ENCODE data around the gene MAP4.

Gene MAP4

DNA sequence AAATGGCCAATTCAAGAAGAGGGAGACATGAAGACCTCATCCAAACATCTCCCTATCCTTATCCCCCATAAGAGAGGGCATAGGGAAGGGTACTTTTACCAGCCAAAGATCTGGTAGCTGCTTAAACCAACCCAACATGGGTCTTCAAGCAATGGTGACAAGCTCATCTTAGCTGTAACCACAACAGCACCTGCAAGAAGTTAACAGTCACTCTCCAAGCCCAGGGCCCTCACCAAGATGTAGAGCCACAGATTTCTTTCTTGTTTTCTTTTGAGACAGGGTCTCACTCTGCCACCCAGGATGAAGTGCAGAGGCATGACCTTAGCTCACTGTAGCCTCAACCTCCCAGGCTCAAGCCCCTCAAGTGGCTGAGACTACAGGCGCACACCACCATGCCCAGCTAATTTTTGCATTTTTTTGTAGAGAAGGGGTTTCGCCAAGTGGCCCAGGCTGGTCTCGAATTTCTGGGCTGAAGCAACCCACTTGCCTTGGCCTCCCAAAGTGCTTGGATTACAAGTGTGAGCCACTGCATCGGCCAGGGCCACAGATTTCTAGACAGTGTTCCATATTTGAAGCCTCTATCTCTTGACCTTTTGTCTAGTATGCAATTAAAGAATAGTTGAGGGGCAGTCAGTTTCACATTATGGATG lies 156.1 kb downstream of the MAP4 start:
- no peak for DNase-seq

- no peak for DNase-seq
These were observed 159.1 kb downstream of the MAP4 start for GRCh38 chr3:47857151-47857550.

- no peak for DNase-seq
These were observed 159.5 kb downstream of the MAP4 start for GRCh38 chr3:47856669-47857068.

DNA sequence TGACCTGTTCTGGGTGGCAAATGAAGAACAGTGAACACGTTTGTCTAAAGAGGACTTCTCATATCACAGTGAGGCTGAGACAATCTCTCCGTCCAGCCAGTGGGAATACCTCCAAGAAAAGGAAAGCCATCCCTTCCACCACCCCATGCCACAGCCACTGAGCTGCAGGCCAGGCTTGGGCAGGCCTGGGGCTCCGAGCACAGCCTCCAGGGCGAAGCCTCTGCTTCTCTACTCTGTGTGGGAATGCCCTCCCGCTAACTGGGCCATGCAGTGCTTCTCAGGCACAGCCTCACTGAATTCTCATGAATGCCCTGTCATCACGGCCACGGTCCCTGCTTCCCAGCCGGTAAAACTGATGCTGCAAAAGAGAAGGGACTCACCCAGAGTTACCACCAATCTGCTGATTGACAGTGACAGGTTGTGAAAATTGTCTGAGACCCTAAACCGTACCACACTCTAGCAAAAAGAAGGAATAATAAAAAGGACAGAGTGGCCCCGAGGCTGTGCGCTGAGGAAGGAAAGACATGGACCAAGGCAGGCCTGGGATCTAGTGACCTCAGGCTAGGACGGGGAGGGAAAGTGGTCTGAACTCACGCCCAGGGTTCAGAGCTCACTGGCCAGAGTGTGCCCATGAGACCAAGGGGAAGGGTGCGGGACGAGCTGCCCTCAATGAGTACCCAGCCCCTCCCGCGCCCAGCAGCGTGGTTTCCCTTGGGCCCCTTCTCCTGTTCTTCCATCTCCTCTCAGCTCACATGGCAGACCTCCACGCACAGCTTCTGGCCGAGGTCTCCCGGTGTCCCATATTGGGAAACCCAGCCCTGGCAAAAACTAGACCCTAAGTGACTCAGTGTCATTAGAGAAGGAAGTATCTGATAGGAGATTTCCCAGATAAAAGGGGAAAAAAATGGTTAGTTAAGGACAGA lies 160.5 kb downstream of the MAP4 start:
- no peak for DNase-seq

GRCh38 chr3:47854720-47855455 lies 161.3 kb downstream of the MAP4 start:
- DNase-seq, result no peak

DNA sequence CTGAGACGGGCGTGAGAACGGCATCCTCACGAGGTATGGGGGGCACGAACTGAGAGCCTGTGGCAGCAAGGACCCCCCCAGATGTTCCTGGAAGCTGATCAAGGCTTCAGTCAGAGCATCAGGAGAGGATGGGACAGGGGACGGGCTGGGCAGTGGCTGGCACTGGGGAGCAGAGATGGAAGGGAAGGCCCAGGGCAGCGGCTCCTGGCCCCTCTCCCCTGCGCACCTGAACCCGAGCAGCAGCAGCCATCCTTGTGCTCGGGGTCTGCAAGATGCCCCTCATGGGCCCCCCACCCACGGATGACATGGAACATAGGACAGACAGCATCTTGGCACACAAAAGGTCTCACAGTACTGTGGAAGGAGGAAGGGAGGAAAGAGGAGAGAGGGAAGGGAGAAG lies 161.9 kb downstream of the MAP4 start:
- no peak for DNase-seq

GRCh38 chr3:47852604-47853602 lies 163.3 kb downstream of the MAP4 start:
- no peak for DNase-seq

DNA sequence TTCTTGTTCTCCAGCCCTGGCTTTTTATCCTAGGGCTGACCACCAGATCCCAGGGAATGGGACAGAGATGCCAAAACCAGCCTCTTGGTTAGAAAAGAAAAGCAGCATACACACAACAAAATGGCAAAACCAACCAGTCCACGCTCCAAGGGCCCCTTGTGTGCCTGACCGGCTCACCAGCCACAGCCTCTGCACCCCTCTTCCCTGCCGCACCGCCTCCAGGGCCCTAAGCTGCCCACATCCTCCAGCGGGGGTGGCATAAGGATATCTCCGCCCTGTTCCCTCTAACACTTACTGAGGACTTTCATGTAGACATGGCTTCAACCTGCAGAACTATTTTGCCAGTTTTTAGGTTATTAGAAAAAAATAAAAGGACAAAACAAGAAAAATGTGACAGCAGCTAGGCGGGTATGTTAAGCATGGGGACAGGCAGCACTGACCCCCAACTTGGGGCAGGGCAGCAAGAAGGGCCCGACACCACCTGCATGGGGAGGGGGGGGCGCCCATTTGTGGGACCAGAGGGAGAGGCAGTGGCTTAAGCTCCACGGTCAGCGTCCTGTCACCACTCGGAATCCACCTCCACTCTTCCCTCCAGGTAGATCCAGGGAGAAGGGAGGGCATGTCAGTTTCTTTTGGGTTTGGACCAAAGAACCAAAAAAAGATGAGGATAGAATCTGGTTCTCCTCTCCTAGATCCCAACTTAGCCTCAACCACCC lies 164.2 kb downstream of the MAP4 start:
- no peak for DNase-seq

DNA sequence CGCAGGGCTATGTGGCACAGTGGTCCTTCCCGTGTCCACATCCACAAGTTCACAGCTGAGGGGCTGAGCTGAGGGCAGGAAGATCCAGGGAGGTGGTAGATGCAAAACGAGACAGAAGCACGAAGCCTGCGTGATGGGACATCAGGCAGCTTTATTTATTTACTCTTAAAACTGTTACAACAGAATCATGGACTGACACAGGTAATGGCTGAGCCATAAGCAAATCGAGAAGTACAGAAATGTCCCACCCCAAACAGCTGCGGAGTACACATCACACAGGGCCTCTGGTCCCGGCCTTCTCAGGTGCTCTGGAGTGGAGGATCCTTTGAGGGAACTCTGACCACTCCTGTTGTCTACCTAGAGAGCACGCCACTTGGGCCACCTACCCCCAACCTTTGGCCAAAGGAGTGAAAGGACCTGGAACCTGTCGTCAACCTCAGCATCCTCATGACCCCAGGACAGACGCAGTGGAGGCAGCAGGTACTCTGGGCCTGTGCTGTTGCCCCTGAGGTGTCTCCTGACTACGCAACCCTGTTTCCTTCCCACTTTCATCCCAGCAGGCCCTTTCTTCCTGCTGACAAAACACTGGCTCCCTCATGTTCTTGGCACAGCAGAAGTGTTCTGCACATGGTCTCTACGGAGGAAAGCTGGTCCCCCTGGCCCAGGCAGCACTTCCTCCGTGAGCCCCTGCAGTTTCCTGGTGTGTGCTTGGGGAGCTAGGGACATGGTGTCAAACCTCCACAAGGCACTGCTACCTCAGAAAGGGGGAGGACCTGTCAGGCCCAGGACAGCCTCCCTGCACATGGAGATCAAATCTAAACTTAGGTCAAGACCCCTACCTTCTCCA lies 165.4 kb downstream of the MAP4 start:
- no peak for DNase-seq

- DNase-seq, result peak in 1 of 2 experiments; percentile 18
These were observed 166.3 kb downstream of the MAP4 start for GRCh38 chr3:47849699-47850563.

- DNase-seq, result no peak
These were observed 167.0 kb downstream of the MAP4 start for GRCh38 chr3:47849186-47849698.

DNA sequence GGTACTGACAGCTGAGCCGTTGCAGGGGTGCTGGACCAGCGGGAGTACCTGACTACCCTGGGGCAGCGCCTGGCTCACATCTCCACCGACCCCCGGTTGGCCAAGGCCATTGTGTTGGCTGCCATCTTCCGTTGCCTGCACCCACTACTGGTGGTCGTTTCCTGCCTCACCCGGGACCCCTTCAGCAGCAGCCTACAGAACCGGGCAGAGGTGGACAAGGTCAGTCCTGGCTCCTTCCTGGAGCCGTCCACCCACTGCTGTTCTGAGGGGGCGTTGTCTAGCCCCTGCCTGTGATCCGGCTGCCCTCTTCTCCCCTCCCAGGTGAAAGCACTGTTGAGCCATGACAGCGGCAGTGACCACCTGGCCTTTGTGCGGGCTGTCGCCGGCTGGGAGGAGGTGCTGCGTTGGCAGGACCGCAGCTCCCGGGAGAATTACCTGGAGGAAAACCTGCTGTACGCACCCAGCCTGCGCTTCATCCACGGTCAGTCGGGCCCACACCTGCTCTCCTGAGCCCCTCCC lies 167.6 kb downstream of the MAP4 start:
- DNase-seq, result no peak

DNA sequence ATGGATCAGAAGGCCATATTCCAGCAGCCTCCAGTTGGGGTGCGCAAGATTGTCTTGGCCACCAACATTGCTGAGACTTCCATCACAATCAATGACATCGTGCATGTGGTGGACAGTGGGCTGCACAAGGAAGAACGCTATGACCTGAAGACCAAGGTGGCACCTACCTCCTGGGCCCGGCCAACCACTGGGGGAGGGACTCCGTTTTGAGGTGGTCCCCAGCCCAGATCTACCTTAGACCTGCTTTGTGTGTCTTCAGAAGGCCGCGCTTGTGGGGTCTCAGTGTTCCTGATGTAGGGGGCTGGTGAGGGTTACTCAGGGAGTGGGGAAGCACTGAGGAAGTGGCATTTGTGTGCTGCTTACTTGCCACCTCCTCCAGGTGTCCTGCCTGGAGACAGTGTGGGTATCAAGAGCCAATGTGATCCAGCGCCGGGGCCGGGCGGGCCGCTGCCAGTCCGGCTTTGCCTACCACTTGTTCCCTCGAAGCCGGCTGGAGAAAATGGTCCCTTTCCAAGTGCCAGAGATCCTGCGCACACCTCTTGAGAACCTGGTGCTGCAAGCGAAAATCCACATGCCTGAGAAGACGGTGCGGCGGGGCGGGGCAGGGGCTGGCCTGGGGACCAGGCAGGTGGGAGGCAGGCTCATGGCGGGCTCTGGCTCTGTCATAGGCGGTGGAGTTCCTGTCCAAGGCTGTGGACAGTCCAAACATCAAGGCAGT lies 168.3 kb downstream of the MAP4 start:
- no peak for DNase-seq

DNA sequence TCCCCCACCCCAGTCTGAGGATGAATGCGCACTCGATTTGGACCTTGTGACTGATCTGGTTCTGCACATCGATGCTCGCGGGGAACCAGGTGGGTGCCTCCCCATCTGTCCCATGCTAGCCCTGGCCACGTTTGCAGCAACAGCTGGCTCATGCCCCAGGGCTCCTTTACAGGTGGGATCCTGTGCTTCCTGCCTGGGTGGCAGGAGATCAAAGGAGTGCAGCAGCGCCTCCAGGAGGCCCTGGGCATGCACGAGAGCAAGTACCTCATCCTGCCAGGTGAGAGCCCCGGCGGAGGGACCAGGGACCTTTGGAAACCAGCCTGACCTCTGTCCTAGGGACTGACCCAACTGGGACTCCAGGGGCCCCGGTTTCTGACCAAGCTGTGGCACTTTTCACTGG lies 169.0 kb downstream of the MAP4 start:
- no peak for DNase-seq

DNA sequence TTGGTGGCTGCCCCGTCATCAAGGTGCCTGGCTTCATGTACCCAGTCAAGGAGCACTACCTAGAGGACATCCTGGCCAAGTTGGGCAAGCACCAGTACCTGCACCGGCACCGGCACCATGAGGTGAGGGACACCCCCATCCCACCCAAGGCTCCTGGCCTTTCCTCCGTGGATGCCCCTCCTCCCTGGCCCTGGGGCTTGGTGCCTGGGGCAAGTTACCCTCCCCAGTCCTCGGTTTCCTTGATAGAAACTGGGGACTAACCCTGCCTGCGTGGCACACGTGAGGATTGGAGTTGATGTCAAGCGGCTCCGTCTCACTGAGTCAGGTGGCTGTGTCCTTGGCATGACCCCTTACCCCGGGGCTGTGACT lies 169.4 kb downstream of the MAP4 start:
- no peak for DNase-seq

DNA sequence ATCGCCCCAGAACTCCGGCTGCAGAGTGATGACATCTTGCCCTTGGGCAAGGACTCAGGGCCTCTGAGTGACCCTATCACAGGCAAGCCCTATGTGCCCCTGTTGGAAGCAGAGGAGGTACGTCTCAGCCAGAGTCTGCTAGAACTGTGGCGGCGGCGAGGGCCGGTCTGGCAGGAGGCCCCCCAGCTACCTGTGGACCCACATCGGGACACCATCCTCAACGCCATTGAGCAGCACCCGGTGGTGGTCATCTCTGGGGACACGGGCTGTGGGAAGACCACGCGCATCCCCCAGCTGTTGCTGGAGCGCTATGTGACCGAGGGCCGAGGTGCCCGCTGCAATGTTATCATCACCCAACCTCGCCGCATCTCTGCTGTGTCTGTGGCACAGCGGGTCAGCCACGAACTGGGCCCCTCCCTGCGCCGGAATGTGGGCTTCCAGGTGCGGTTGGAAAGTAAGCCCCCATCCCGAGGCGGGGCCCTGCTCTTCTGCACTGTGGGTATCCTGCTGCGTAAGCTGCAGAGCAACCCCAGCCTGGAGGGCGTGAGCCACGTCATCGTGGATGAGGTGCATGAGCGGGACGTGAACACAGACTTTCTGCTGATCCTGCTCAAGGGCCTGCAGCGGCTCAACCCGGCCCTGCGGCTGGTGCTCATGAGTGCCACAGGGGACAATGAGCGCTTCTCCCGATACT lies 169.9 kb downstream of the MAP4 start:
- DNase-seq, result no peak

GRCh38 chr3:47841786-47842349 lies 174.3 kb downstream of the MAP4 start:
- no peak for DNase-seq

- DNase-seq, result no peak
These were observed 177.7 kb downstream of the MAP4 start for GRCh38 chr3:47838503-47838902.
